GM12891 (cell line): ENCODE results near the gene BAG5.

Experiments
- POLR2A ChIP-seq: IDR thresholded peaks from 2 replicates; pipeline ENCODE4 v1.6.1; 2011; ENCODE audit warnings: low read depth, low read length, control low read depth
- POLR2AphosphoS5 ChIP-seq: IDR thresholded peaks from 2 replicates; pipeline ENCODE4 v1.6.1; 2011; ENCODE audit warnings: low read depth, low read length, control low read depth

- TF ChIP-seq POLR2A (no peak), POLR2AphosphoS5 (no peak)
Observed at GRCh38 chr14:103510724-103511693, 51.4 kb downstream of the BAG5 start.
